OCI-LY7 (cell line): ENCODE measurements around the gene WFS1.

Experiments used
- EZH2phosphoT487 ChIP-seq: fragments of 200-600 bp; sonication (generic); IDR thresholded peaks from 2 replicates; pipeline ENCODE4 v1.6.1; 2018; ENCODE audit warnings: low read depth, borderline replicate concordance, mild to moderate bottlenecking, mixed run types, antibody characterized with exemption, low read length, moderate library complexity, mixed read lengths
- TF ChIP-seq, protein P1 (sequence below): fragments of 200-600 bp; sonication (generic); conservative IDR thresholded peaks from 2 replicates; pipeline ENCODE4 v1.5.1; 2014; ENCODE audit warnings: mild to moderate bottlenecking, antibody characterized with exemption, low read length, moderate library complexity, mixed read lengths

DNA sequence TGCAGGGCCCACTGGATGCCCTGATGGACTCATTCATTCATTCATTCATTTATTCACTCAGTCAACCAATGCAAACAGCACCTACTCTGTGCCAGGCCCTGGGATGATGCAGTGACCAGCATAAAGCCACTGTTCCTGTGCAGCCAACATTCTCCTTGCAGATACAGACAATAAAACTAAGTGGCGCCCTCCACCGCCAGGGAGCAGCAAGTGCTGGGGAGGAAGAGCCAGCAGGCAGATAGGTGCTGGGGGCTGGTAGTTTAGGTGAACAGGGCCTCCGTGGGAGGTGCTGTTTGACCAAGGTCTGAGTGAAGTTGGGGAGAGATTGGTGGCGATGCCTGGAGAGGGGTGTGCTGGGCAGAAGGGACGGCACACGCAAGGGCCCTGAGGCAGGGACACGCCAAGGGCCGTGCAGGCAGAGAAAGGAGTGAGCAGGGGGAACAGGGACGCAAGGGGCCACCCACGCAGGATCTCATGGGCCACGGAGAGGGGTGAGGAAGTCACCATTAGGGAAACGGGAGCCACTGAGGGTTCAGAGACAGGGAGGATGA lies 65.5 kb downstream of the WFS1 start:
- TF ChIP-seq, protein P1, sequence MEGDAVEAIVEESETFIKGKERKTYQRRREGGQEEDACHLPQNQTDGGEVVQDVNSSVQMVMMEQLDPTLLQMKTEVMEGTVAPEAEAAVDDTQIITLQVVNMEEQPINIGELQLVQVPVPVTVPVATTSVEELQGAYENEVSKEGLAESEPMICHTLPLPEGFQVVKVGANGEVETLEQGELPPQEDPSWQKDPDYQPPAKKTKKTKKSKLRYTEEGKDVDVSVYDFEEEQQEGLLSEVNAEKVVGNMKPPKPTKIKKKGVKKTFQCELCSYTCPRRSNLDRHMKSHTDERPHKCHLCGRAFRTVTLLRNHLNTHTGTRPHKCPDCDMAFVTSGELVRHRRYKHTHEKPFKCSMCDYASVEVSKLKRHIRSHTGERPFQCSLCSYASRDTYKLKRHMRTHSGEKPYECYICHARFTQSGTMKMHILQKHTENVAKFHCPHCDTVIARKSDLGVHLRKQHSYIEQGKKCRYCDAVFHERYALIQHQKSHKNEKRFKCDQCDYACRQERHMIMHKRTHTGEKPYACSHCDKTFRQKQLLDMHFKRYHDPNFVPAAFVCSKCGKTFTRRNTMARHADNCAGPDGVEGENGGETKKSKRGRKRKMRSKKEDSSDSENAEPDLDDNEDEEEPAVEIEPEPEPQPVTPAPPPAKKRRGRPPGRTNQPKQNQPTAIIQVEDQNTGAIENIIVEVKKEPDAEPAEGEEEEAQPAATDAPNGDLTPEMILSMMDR = peak; percentile 27; the same call in 1 of the 2 replicates
- no peak for TF ChIP-seq EZH2phosphoT487
